ENCODE data around the gene PRKAR1A.
A peak's percentile ranks its signal among the peaks of the same experiment; 100 is the strongest.

The PRKAR1A gene

GRCh38 chr17:68495081-68495480, 17.1 kb upstream of the PRKAR1A start:
- H3K36me3 ChIP-seq, result no peaks in the 10 kb centered on the region
- peak overlapping the region; percentile 61 for H3K27ac ChIP-seq
- no peaks in the 10 kb centered on the region for H3K27me3 ChIP-seq
- no peak for TF ChIP-seq CTCF (IDR thresholded peaks at IDR 0.05)
- peaks cover 61 to 62% of the 10 kb centered on the region in 2 experiments for H3K4me1 ChIP-seq (ENCODE audit: control insufficient read depth in 1 of 2, insufficient read depth in 1 of 2, low read depth in 1 of 2, low read length in 1 of 2)
- no peak overlapping the region for H3K4me3 ChIP-seq (ENCODE audit: low read depth in 1 of 2, low read length in 1 of 2)
- H3K9me3 ChIP-seq, result no peaks in the 10 kb centered on the region

- no peaks in the 10 kb centered on the region for H3K27me3 ChIP-seq
- H3K9me3 ChIP-seq, result no peaks in the 10 kb centered on the region
- peak overlapping the region; percentile 99 for H3K27ac ChIP-seq
- TF ChIP-seq CTCF (IDR thresholded peaks at IDR 0.05), result no peak
- no peaks in the 10 kb centered on the region for H3K36me3 ChIP-seq
- peak overlapping the region; percentile 65 to 71 for H3K4me3 ChIP-seq (ENCODE audit: low read depth in 1 of 2, low read length in 1 of 2)
- H3K4me1 ChIP-seq (ENCODE audit: control insufficient read depth in 1 of 2, insufficient read depth in 1 of 2, low read depth in 1 of 2, low read length in 1 of 2), result peaks cover 47% of the 10 kb centered on the region in 2 experiments
Measured at GRCh38 chr17:68497885-68498319, 14.3 kb upstream of the PRKAR1A start.

DNA sequence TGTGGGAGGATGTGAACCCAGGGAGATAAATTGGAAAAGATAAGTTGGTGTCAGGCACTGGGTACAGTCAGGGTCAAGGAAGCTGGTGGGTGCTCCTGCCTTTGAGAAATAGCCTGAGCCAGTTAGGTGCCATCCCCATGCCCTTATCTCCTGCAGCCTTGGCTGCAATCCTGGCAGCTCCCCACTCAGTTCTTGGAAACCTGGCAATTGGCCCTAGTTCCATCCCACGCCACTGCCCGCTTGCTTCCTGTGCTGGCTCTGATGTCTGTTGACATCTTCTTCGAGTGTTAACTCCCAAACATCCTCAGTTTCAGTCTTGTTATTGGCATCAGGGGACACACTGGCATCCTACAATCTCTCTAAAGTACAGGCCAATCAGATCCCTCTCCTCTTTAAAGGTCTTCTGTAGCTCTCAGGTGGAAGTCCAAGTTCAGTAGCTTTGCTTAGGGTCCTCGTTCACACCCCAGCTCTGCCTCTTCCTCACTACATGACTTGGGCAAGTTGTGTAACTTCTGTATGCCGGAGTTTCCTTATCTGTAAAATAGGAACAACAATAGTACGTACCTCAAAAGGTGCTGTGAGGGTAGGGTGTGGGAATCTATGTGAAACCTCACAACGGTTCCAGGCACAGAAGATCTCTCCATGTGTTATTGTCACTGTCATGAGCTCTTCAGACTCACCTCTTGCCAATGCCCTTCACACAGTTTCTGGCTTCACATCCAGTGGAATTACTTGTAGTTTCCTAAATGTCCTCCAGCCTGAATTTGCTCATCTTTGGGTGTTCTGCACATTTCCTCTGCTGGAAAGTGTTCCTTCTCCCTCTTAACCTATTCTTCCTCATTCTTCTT, 13.5 kb upstream of the PRKAR1A start:
- Histone ChIP-seq H3K4me1 (ENCODE audit: control insufficient read depth in 1 of 2, insufficient read depth in 1 of 2, low read depth in 1 of 2, low read length in 1 of 2) (peaks cover 46 to 47% of the 10 kb centered on the region in 2 experiments), H3K36me3 (no peaks in the 10 kb centered on the region), H3K27me3 (no peaks in the 10 kb centered on the region), H3K4me3 (ENCODE audit: low read depth in 1 of 2, low read length in 1 of 2) (peak overlapping the region; percentile 65 to 71), H3K27ac (peak overlapping the region; percentile 99), H3K9me3 (no peaks in the 10 kb centered on the region)
- TF ChIP-seq CTCF (IDR thresholded peaks at IDR 0.05), result no peak

GRCh38 chr17:68499587-68499986, 12.6 kb upstream of the PRKAR1A start:
- Histone ChIP-seq H3K4me3 (ENCODE audit: low read depth in 1 of 2, low read length in 1 of 2) (peak overlapping the region; percentile 65 to 71), H3K36me3 (no peaks in the 10 kb centered on the region), H3K27ac (peak overlapping the region; percentile 99), H3K4me1 (ENCODE audit: control insufficient read depth in 1 of 2, insufficient read depth in 1 of 2, low read depth in 1 of 2, low read length in 1 of 2) (peaks cover 46 to 47% of the 10 kb centered on the region in 2 experiments), H3K27me3 (no peaks in the 10 kb centered on the region), H3K9me3 (no peaks in the 10 kb centered on the region)
- no peak for TF ChIP-seq CTCF (IDR thresholded peaks at IDR 0.05)

GRCh38 chr17:68501074-68501473, 11.2 kb upstream of the PRKAR1A start:
- Histone ChIP-seq H3K36me3 (no peaks in the 10 kb centered on the region), H3K4me1 (ENCODE audit: control insufficient read depth in 1 of 2, insufficient read depth in 1 of 2, low read depth in 1 of 2, low read length in 1 of 2) (peaks cover 55 to 58% of the 10 kb centered on the region in 2 experiments), H3K4me3 (ENCODE audit: low read depth in 1 of 2, low read length in 1 of 2) (no peak overlapping the region), H3K27ac (peak overlapping the region; percentile 99), H3K27me3 (no peaks in the 10 kb centered on the region), H3K9me3 (no peaks in the 10 kb centered on the region)
- TF ChIP-seq CTCF (IDR thresholded peaks at IDR 0.05), result no peak
